ENCODE results near the gene MAGI2.
A peak's percentile ranks its signal among the peaks of the same experiment; 100 is the strongest.

Gene MAGI2

GRCh38 chr7:79292834-79293233 lies 160.6 kb downstream of the MAGI2 start:
- no peak overlapping the region for H3K4me3 ChIP-seq (ENCODE audit: low read depth, low read length)
- peak; percentile 33 for DNase-seq (ENCODE audit: low read depth)
- no peak for TF ChIP-seq CTCF (conservative IDR thresholded peaks at IDR 0.05; ENCODE audit: low read depth, low read length)

- TF ChIP-seq CTCF (conservative IDR thresholded peaks at IDR 0.05; ENCODE audit: low read depth, low read length), result no peak
- DNase-seq (ENCODE audit: low read depth), result no peak
- H3K4me3 ChIP-seq (ENCODE audit: low read depth, low read length), result no peak overlapping the region
Measured at GRCh38 chr7:79291498-79291865, 162.0 kb downstream of the MAGI2 start.

- no peak for DNase-seq (ENCODE audit: low read depth)
- no peak overlapping the region for H3K4me3 ChIP-seq (ENCODE audit: low read depth, low read length)
Measured at GRCh38 chr7:79290841-79291497, 162.5 kb downstream of the MAGI2 start.

GRCh38 chr7:79290398-79290797 lies 163.1 kb downstream of the MAGI2 start:
- TF ChIP-seq CTCF (conservative IDR thresholded peaks at IDR 0.05; ENCODE audit: low read depth, low read length), result no peak
- DNase-seq (ENCODE audit: low read depth), result no peak

More at GRCh38 chr7:79290841-79291497, 162.5 kb downstream of the MAGI2 start:
- no peak for TF ChIP-seq CTCF (conservative IDR thresholded peaks at IDR 0.05; ENCODE audit: low read depth, low read length)

GRCh38 chr7:79288655-79289054 lies 164.8 kb downstream of the MAGI2 start:
- no peak for TF ChIP-seq CTCF (conservative IDR thresholded peaks at IDR 0.05; ENCODE audit: low read depth, low read length)
- H3K4me3 ChIP-seq (ENCODE audit: low read depth, low read length), result no peak overlapping the region
- DNase-seq (ENCODE audit: low read depth), result no peak

More at GRCh38 chr7:79290398-79290797, 163.1 kb downstream of the MAGI2 start:
- H3K4me3 ChIP-seq (ENCODE audit: low read depth, low read length), result no peak overlapping the region

GRCh38 chr7:79287981-79288380 lies 165.5 kb downstream of the MAGI2 start:
- no peak for TF ChIP-seq CTCF (conservative IDR thresholded peaks at IDR 0.05; ENCODE audit: low read depth, low read length)
- H3K4me3 ChIP-seq (ENCODE audit: low read depth, low read length), result no peak overlapping the region
- peak; percentile 65 for DNase-seq (ENCODE audit: low read depth)

- no peak for TF ChIP-seq CTCF (conservative IDR thresholded peaks at IDR 0.05; ENCODE audit: low read depth, low read length)
- no peak overlapping the region for H3K4me3 ChIP-seq (ENCODE audit: low read depth, low read length)
- DNase-seq (ENCODE audit: low read depth), result no peak
Measured at GRCh38 chr7:79286181-79286580, 167.3 kb downstream of the MAGI2 start.

All from choroid plexus epithelial cell (primary cell).